ENCODE results near the gene SPI1. TPM values are rescaled to one million over a fixed set of nuclear protein-coding genes. Genes with fewer than 3 reads are reported as not detected.

SPI1 gene
- total and polyA plus RNA-seq, 2 donors (not counting 3 experiments of a cell fraction or from before 2014, with no cell fraction given): not detected

DNA sequence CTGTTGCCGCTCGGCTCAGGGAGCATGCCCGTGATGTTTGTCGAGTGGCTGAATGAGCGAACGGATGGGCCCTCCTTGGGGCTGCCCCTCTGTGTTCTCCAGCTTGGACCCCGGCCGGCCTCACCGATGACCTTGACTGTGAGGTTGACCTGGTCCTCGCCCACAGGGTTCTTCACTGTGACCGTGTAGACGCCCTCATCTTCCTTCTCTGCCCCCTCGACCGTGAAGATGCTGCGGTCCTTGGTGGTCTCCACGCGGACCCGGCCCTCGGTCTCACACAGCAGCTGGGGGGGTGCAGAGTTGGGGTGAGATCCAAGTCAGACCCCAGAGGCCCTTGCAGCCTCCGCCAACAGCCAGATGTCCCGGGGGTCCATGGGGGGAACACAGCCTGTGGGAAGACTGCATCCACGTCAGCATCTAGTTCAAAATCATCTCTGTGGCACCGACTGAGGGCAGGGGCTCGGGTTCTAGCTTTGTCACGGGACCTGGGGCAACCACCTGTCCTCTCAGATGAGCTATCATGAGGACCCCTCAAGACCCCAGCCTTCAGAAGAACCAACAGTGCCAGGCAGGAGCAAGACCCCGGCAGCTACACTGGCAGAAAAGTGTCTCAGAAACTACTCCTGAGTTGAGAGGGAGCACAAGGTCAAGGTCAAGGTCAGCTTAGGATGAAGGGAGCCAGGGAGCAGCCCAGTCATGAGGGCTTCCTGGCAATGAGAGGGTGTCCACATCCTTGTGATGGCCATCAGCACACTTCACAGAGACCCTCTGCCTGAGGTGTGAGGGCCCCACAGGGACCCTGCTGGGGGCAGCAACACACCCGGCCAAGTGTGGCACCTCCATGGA, 39.7 kb downstream of the SPI1 start:
- H3K4me1 ChIP-seq (ENCODE audit: control insufficient read depth, extremely low read depth, insufficient read depth, low read length): no peaks in the 10 kb centered on the region
- H3K27me3 ChIP-seq (ENCODE audit: control insufficient read depth in 2 of 2, insufficient read depth in 2 of 2, low read length in 2 of 2): no peaks in the 10 kb centered on the region
- ChIA-PET CTCF (no interaction called here), POLR2A (no interaction called here)
- intact Hi-C loops (cut with micrococcal nuclease) (no loop called here), dilution Hi-C loops (cut with MboI; ENCODE audit: extremely low pct_ligation_motif_present, low sequenced_read_pairs) (no loop called here)
- no peaks in the 10 kb centered on the region for H3K79me2 ChIP-seq (ENCODE audit: control insufficient read depth, insufficient read depth, low read length)
- no peak overlapping the region for H3K4me3 ChIP-seq (replicated peaks in 1 of 3; ENCODE audit: insufficient read depth in 1 of 3, low read depth in 1 of 3, low read length in 3 of 3)
- no peak overlapping the region for H3K4me2 ChIP-seq (ENCODE audit: insufficient read depth, low read length)
- no peak for FAIRE-seq
- no peaks in the 10 kb centered on the region for H3K9me1 ChIP-seq (replicated peaks; ENCODE audit: control insufficient read depth, extremely low read depth, insufficient read depth, low read length)
- no peaks in the 10 kb centered on the region for H3K9me3 ChIP-seq (replicated peaks; ENCODE audit: control insufficient read depth, insufficient read depth, low read length)
- DNase-seq (ENCODE audit: low read depth, low spot score): no peak
- H2AFZ ChIP-seq (ENCODE audit: low read depth, low read length): no peak overlapping the region
- H3K9ac ChIP-seq (replicated peaks; ENCODE audit: extremely low read depth, insufficient read depth, low read length): no peak overlapping the region
- TF ChIP-seq MAX (IDR thresholded peaks at IDR 0.05; ENCODE audit: insufficient read depth, insufficient read length) (no peak), MYC (IDR thresholded peaks at IDR 0.05; ENCODE audit: low read depth, low read length) (no peak), GATA2 (IDR thresholded peaks at IDR 0.05; ENCODE audit: insufficient read depth, insufficient read length, low read depth, low read length) (no peak), EZH2 (IDR thresholded peaks at IDR 0.05; ENCODE audit: borderline replicate concordance, low read depth, low read length, severe bottlenecking) (no peak), POLR2AphosphoS5 (IDR thresholded peaks at IDR 0.05; ENCODE audit: insufficient read depth, low read depth, low read length) (no peak), JUN (IDR thresholded peaks at IDR 0.05; ENCODE audit: borderline replicate concordance, insufficient read depth, insufficient read length, low read depth) (no peak), FOS (IDR thresholded peaks at IDR 0.05; ENCODE audit: borderline replicate concordance, insufficient read depth, low read length) (no peak), POLR2A (IDR thresholded peaks at IDR 0.05; ENCODE audit: low read depth, low read length) (no peak)
- TF ChIP-seq, protein P1, sequence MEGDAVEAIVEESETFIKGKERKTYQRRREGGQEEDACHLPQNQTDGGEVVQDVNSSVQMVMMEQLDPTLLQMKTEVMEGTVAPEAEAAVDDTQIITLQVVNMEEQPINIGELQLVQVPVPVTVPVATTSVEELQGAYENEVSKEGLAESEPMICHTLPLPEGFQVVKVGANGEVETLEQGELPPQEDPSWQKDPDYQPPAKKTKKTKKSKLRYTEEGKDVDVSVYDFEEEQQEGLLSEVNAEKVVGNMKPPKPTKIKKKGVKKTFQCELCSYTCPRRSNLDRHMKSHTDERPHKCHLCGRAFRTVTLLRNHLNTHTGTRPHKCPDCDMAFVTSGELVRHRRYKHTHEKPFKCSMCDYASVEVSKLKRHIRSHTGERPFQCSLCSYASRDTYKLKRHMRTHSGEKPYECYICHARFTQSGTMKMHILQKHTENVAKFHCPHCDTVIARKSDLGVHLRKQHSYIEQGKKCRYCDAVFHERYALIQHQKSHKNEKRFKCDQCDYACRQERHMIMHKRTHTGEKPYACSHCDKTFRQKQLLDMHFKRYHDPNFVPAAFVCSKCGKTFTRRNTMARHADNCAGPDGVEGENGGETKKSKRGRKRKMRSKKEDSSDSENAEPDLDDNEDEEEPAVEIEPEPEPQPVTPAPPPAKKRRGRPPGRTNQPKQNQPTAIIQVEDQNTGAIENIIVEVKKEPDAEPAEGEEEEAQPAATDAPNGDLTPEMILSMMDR (IDR thresholded peaks at IDR 0.05; ENCODE audit: extremely low read depth in 1 of 2, insufficient read depth in 1 of 2, low read depth in 1 of 2, low read length in 2 of 2): no peak
- BruUV-seq (replicated peaks): no TSS peak
- H3K27ac ChIP-seq (ENCODE audit: insufficient read depth, low read depth, low read length): no peak overlapping the region
- H4K20me1 ChIP-seq (replicated peaks; ENCODE audit: control insufficient read depth, extremely low read depth, insufficient read depth, low read length): no peaks in the 10 kb centered on the region
- no peaks in the 10 kb centered on the region for H3K36me3 ChIP-seq (ENCODE audit: control insufficient read depth in 2 of 2, extremely low read depth in 1 of 2, insufficient read depth in 2 of 2, low read length in 2 of 2)
